Stomach smooth muscle (tissue), 2 donors: Measurements from ENCODE around the gene HCFC1.

ENCODE experiments used
- H3K27ac ChIP-seq: one replicate; pipeline ENCODE4 v1.7.0; 2013; ENCODE audit warnings: mild to moderate bottlenecking, low read length, inconsistent platforms
- H3K27me3 ChIP-seq, 2 donors: one replicate each; pipeline ENCODE4 v1.7.0; 2013; ENCODE audit warnings: low read length in 2 of 2; ENCODE audit not compliant: insufficient read depth in 2 of 2, control insufficient read depth in 1 of 2
- H3K36me3 ChIP-seq, 2 donors: one replicate each; pipeline ENCODE4 v1.7.0; 2013; ENCODE audit warnings: low read length in 2 of 2; ENCODE audit not compliant: control insufficient read depth in 2 of 2, insufficient read depth in 2 of 2
- H3K4me1 ChIP-seq: one replicate; pipeline ENCODE4 v1.7.0; 2013; ENCODE audit warnings: low read length; ENCODE audit not compliant: control insufficient read depth, insufficient read depth
- H3K4me3 ChIP-seq, 2 donors: one replicate each; pipeline ENCODE4 v1.7.0; 2013; ENCODE audit warnings: low read length in 2 of 2
- H3K9ac ChIP-seq, 2 donors: one replicate each; pipeline ENCODE4 v1.7.0; 2013; ENCODE audit warnings: low read length in 2 of 2, mild to moderate bottlenecking in 1 of 2
- H3K9me3 ChIP-seq, 2 donors: one replicate each; pipeline ENCODE4 v1.7.0; 2013; ENCODE audit warnings: low read length in 2 of 2; ENCODE audit not compliant: control insufficient read depth in 2 of 2
- donor health status: healthy.
- donor health status: Pancreatic carcinoma.

The HCFC1 gene

GRCh38 chrX:153921511-153922446 is 49.8 kb downstream of the HCFC1 start:
- Histone ChIP-seq H3K27me3 (peaks cover 0 to 8% of the 10 kb centered on the region in 2 donors), H3K36me3 (no peaks in the 10 kb centered on the region), H3K4me1 (peaks cover 38% of the 10 kb centered on the region), H3K9ac (no peak overlapping the region), H3K27ac (no peak overlapping the region), H3K4me3 (no peak overlapping the region), H3K9me3 (no peaks in the 10 kb centered on the region)

- Histone ChIP-seq H3K36me3 (no peaks in the 10 kb centered on the region), H3K9me3 (no peaks in the 10 kb centered on the region), H3K4me3 (no peak overlapping the region), H3K4me1 (peaks cover 32% of the 10 kb centered on the region), H3K27me3 (peaks cover 0 to 8% of the 10 kb centered on the region in 2 donors), H3K9ac (no peak overlapping the region), H3K27ac (no peak overlapping the region)
Observed at GRCh38 chrX:153921070-153921469, 50.5 kb downstream of the HCFC1 start.

- H3K9ac ChIP-seq: no peak overlapping the region
- no peaks in the 10 kb centered on the region for H3K36me3 ChIP-seq
- peaks cover 28% of the 10 kb centered on the region for H3K4me1 ChIP-seq
- H3K27ac ChIP-seq: no peak overlapping the region
- no peak overlapping the region for H3K4me3 ChIP-seq
- H3K27me3 ChIP-seq: peaks cover 0 to 7% of the 10 kb centered on the region in 2 donors
- no peaks in the 10 kb centered on the region for H3K9me3 ChIP-seq
Observed at GRCh38 chrX:153920546-153920945, 51.1 kb downstream of the HCFC1 start.

GRCh38 chrX:153919281-153919680 is 52.3 kb downstream of the HCFC1 start:
- Histone ChIP-seq H3K9ac (no peak overlapping the region), H3K9me3 (no peaks in the 10 kb centered on the region), H3K36me3 (no peaks in the 10 kb centered on the region), H3K27me3 (peaks cover 0 to 4% of the 10 kb centered on the region in 2 donors), H3K4me1 (peaks cover 24% of the 10 kb centered on the region), H3K27ac (no peak overlapping the region), H3K4me3 (no peak overlapping the region)

GRCh38 chrX:153917869-153918268 is 53.7 kb downstream of the HCFC1 start:
- no peaks in the 10 kb centered on the region for H3K36me3 ChIP-seq
- H3K27ac ChIP-seq: no peak overlapping the region
- no peak overlapping the region for H3K9ac ChIP-seq
- no peaks in the 10 kb centered on the region for H3K9me3 ChIP-seq
- H3K4me1 ChIP-seq: peaks cover 13% of the 10 kb centered on the region
- H3K4me3 ChIP-seq: no peak overlapping the region
- peaks cover 0 to 4% of the 10 kb centered on the region in 2 donors for H3K27me3 ChIP-seq

GRCh38 chrX:153913701-153914100 is 57.9 kb downstream of the HCFC1 start:
- peaks cover 0 to 8% of the 10 kb centered on the region in 2 donors for H3K27me3 ChIP-seq
- no peaks in the 10 kb centered on the region for H3K9me3 ChIP-seq
- no peaks in the 10 kb centered on the region for H3K4me1 ChIP-seq
- H3K9ac ChIP-seq: no peak overlapping the region
- H3K27ac ChIP-seq: no peak overlapping the region
- H3K36me3 ChIP-seq: no peaks in the 10 kb centered on the region
- H3K4me3 ChIP-seq: no peak overlapping the region

- H3K9me3 ChIP-seq: no peaks in the 10 kb centered on the region
- H3K27ac ChIP-seq: no peak overlapping the region
- H3K36me3 ChIP-seq: no peaks in the 10 kb centered on the region
- H3K4me1 ChIP-seq: no peaks in the 10 kb centered on the region
- peaks cover 0 to 9% of the 10 kb centered on the region in 2 donors for H3K27me3 ChIP-seq
- H3K4me3 ChIP-seq: no peak overlapping the region
- no peak overlapping the region for H3K9ac ChIP-seq
Observed at GRCh38 chrX:153913211-153913610, 58.4 kb downstream of the HCFC1 start.

- H3K4me1 ChIP-seq: no peaks in the 10 kb centered on the region
- H3K36me3 ChIP-seq: no peaks in the 10 kb centered on the region
- H3K4me3 ChIP-seq: no peak overlapping the region
- H3K27me3 ChIP-seq: peaks cover 0 to 9% of the 10 kb centered on the region in 2 donors
- H3K27ac ChIP-seq: no peak overlapping the region
- H3K9ac ChIP-seq: no peak overlapping the region
- no peaks in the 10 kb centered on the region for H3K9me3 ChIP-seq
Observed at GRCh38 chrX:153911798-153912197, 59.8 kb downstream of the HCFC1 start.

- peaks cover 0 to 11% of the 10 kb centered on the region in 2 donors for H3K27me3 ChIP-seq
- H3K4me3 ChIP-seq: no peak overlapping the region
Observed at GRCh38 chrX:153910446-153910845, 61.2 kb downstream of the HCFC1 start.

GRCh38 chrX:153909980-153910360 is 61.6 kb downstream of the HCFC1 start:
- Histone ChIP-seq H3K36me3 (no peaks in the 10 kb centered on the region), H3K9me3 (no peaks in the 10 kb centered on the region), H3K27ac (no peak overlapping the region), H3K27me3 (peaks cover 0 to 11% of the 10 kb centered on the region in 2 donors), H3K4me1 (no peaks in the 10 kb centered on the region), H3K4me3 (no peak overlapping the region), H3K9ac (no peak overlapping the region)

More at GRCh38 chrX:153910446-153910845, 61.2 kb downstream of the HCFC1 start:
- H3K9me3 ChIP-seq: no peaks in the 10 kb centered on the region
- H3K36me3 ChIP-seq: no peaks in the 10 kb centered on the region
- H3K27ac ChIP-seq: no peak overlapping the region
- no peaks in the 10 kb centered on the region for H3K4me1 ChIP-seq
- H3K9ac ChIP-seq: no peak overlapping the region
